Testis (tissue), 2 donors: ENCODE measurements around the gene FMNL2.

Experiments
- POLR2A ChIP-seq: fragments of 450-650 bp; IDR thresholded peaks from one replicate; pipeline ENCODE4 v1.6.1; 2017; ENCODE audit warnings: antibody characterized with exemption, mild to moderate bottlenecking, moderate library complexity
- TF ChIP-seq, protein P1 (sequence below), 3 experiments: fragments of 450-650 bp in 2 of 3; fragments of 200-600 bp in 1 of 3; sonication (generic) in 1 of 3; IDR thresholded peaks; one replicate each; pipeline ENCODE4 v1.5.1; 2016 to 2019; ENCODE audit warnings: antibody characterized with exemption in 3 of 3, mild to moderate bottlenecking in 2 of 3, moderate library complexity in 1 of 3

DNA sequence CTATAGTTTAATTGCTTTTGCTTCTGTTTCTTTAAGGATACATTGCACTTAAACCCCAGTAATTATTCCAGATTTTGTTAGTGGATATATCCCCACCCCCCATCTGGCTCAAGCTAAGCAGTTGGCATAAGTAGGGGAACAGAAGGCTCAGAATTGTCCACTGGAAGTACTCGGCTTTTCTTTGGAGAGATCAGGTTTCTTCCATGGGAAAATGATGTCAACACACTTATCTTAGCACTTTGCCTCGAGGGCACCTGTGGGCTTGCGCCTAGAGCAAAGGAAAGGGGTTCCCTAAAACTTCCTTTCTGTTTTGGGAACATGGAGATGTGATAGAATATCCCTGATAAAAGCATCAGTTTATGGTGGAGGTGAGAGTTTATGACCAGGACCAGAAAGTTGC is 130.6 kb downstream of the FMNL2 start:
- TF ChIP-seq, protein P1, sequence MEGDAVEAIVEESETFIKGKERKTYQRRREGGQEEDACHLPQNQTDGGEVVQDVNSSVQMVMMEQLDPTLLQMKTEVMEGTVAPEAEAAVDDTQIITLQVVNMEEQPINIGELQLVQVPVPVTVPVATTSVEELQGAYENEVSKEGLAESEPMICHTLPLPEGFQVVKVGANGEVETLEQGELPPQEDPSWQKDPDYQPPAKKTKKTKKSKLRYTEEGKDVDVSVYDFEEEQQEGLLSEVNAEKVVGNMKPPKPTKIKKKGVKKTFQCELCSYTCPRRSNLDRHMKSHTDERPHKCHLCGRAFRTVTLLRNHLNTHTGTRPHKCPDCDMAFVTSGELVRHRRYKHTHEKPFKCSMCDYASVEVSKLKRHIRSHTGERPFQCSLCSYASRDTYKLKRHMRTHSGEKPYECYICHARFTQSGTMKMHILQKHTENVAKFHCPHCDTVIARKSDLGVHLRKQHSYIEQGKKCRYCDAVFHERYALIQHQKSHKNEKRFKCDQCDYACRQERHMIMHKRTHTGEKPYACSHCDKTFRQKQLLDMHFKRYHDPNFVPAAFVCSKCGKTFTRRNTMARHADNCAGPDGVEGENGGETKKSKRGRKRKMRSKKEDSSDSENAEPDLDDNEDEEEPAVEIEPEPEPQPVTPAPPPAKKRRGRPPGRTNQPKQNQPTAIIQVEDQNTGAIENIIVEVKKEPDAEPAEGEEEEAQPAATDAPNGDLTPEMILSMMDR (IDR thresholded peaks at IDR 0.05): no peak
- TF ChIP-seq POLR2A: no peak
